ENCODE results near the gene DAPK2. TPM values are rescaled to one million over a fixed set of nuclear protein-coding genes. Genes with fewer than 3 reads are reported as not detected.

The DAPK2 gene
- polyA plus RNA-seq, 2 of the 4 experiments (the other 2 are of a cell fraction): 3.1 to 4.8 TPM

DNA sequence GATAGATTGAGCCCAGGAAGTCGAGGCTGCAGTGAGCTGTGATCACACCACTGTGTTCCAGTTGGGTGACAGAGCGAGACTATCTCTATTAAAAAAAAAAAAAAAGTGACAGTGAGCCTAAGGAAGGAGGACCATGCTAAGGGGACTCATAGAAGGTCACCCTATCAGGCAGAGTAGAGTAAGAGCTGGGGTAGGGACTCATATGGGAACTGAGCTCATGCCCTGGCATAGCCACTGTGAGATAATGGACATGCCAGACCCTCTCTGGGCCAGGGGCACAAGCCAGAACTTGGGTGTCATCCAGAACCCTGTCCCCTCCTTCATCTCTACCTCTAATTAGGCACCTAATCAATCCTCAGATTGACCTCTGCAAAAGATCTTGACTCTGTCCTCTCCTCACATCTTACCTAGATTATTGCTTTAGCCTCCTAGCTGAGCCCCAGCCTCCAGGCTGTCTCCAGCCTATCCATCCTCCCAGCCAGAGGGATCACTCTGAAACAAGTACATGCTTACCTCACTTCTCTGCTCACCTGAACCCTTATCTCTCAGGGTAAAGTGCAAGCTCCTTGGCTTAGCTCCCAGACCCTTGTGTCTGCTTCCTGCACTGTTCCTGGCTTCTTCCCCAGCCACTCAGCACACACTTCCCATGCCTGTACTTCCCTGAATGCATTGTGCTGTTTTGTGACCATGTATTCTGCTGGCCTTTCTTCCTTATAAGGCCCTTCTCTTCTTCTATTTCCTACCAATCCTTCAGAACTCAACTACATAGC lies 76.4 kb downstream of the DAPK2 start (continued):
- TF ChIP-seq REST (IDR thresholded peaks at IDR 0.05): no peak
- no peak for TF ChIP-seq CBX2 (IDR thresholded peaks at IDR 0.05; ENCODE audit: borderline replicate concordance, low read depth)
- no peak for TF ChIP-seq CHD2 (IDR thresholded peaks at IDR 0.05; ENCODE audit: low read length, partially characterized antibody)
- TF ChIP-seq PHF8 (IDR thresholded peaks at IDR 0.05; ENCODE audit: borderline replicate concordance, low read depth): no peak
- TF ChIP-seq MAZ (IDR thresholded peaks at IDR 0.05; ENCODE audit: borderline replicate concordance, low read depth, low read length): no peak
- TF ChIP-seq MAFK (IDR thresholded peaks at IDR 0.05; ENCODE audit: partially characterized antibody): no peak
- no peak for TF ChIP-seq RARB (CRISPR knock-in tag; IDR thresholded peaks at IDR 0.05)

DNA sequence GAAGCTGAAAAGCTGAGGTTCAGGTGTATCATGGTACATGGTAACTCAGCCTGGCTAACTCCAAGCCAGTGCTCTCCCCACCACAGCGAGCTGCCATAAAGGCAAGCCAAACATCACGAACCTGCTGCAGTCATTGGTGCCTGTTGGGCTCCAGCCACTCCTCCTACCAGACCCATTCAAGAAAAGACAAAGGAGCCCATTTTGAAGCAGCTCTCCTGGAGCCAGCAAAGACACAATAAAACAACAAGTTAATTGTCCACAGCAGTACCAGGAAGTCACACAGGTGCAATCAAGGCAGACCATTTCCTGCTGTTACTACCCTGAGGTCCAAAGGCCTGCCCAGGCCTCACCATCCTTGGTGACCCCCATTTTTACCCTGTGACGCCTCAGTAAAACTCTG lies 77.6 kb downstream of the DAPK2 start:
- H3K9me3 ChIP-seq: peaks cover 5% of the 10 kb centered on the region; the same call in 1 of the 3 replicates
- DNase-seq (ENCODE audit: low read depth in 1 of 2, low spot score in 1 of 2) (no peak), FAIRE-seq (no peak), ATAC-seq (no peak)
- TF ChIP-seq HOXB13 (CRISPR knock-in tag; IDR thresholded peaks at IDR 0.05; ENCODE audit: low read depth) (no peak), BHLHE40 (IDR thresholded peaks at IDR 0.05; ENCODE audit: low read depth, low read length) (no peak), MAFK (IDR thresholded peaks at IDR 0.05; ENCODE audit: partially characterized antibody) (no peak), SMC3 (IDR thresholded peaks at IDR 0.05) (no peak), RCOR1 (IDR thresholded peaks at IDR 0.05; ENCODE audit: low read depth, low read length) (no peak), EHF (CRISPR knock-in tag; IDR thresholded peaks at IDR 0.05) (no peak), RNF2 (IDR thresholded peaks at IDR 0.05; ENCODE audit: borderline replicate concordance, low read depth) (no peak), FOSB (CRISPR knock-in tag; IDR thresholded peaks at IDR 0.05) (no peak), TP53 (CRISPR knock-in tag; IDR thresholded peaks at IDR 0.05) (no peak), HOXA7 (CRISPR knock-in tag; IDR thresholded peaks at IDR 0.05) (no peak), POLR2A (IDR thresholded peaks at IDR 0.05; ENCODE audit: low read length) (no peak), EP300 (IDR thresholded peaks at IDR 0.05) (no peak), KDM1A (IDR thresholded peaks at IDR 0.05; ENCODE audit: low read depth) (no peak), MAX (IDR thresholded peaks at IDR 0.05) (no peak), NR3C1 (IDR thresholded peaks at IDR 0.05) (no peak), MYC (IDR thresholded peaks at IDR 0.05; ENCODE audit: borderline replicate concordance, low read length) (no peak), ZFP36 (IDR thresholded peaks at IDR 0.05; ENCODE audit: borderline replicate concordance, partially characterized antibody) (no peak)
- H3K4me3 ChIP-seq: no peak overlapping the region
- peaks cover 10% of the 10 kb centered on the region; the same call in 2 of the 3 replicates for H3K4me1 ChIP-seq
- ChIA-PET POLR2A (no interaction called here), CTCF (interaction anchor here (1.2 to 4.5 kb wide), 5 partner anchors 20 to 216 kb away, joined by 3 to 16 read pairs (median 13); partner anchors contain the start of gene DAPK2)
- no peak overlapping the region for H3K4me2 ChIP-seq
- H3K27ac ChIP-seq: no peak overlapping the region
- WGBS (ENCODE audit: missing lambda C conversion rate): 74% methylated on average over 3 of the region's 3 CpGs

All from A549 (cell line).